B cell (primary cell): ENCODE results near the gene RANBP3. TPM values are rescaled to one million over a fixed set of nuclear protein-coding genes. Genes with fewer than 3 reads are reported as not detected.
A peak's percentile ranks its signal among the peaks of the same experiment; 100 is the strongest.

Source experiments
- ATAC-seq: fragments of 200-7000 bp; cut with Tn5 transposase; one replicate; pipeline ENCODE4 v1.10.0; 2021; ENCODE audit warnings: low read depth, mild to moderate bottlenecking, moderate number of reproducible peaks, moderate library complexity
- CTCF ChIA-PET: fragments of 350-600 bp; sonication (Branson Sonifier 250); formaldehyde crosslinking; loops from one replicate; lab custom pipeline; 2021; ENCODE audit warnings: antibody characterized with exemption, inconsistent platforms; lab: Charles Lee
- POLR2A ChIA-PET: fragments of 350-600 bp; sonication (Branson Sonifier 250); formaldehyde crosslinking; loops from one replicate; lab custom pipeline; 2021; ENCODE audit warnings: antibody characterized with exemption; lab: Charles Lee
- DNase-seq: peaks from one replicate; pipeline ENCODE4 v3.0.0; 2013
- H2AFZ ChIP-seq: 2 replicates; pipeline ENCODE4 v1.6.1; 2012; ENCODE audit warnings: mild to moderate bottlenecking, low read depth, low read length; ENCODE audit not compliant: insufficient read depth, poor library complexity, severe bottlenecking
- H3K27ac ChIP-seq, 2 donors: 1 replicate in 1 of 2; 2 replicates in 1 of 2; pipeline ENCODE4 v1.5.1; 2012 to 2013; ENCODE audit warnings: low read length in 2 of 2, mild to moderate bottlenecking in 2 of 2, moderate library complexity in 1 of 2
- H3K27me3 ChIP-seq, 4 experiments: fragments of 200-600 bp in 1 of 4; sonication (generic) in 1 of 4; replicated peaks in 1 of 4; 1 replicate in 2 of 4; 2 replicates in 2 of 4; pipeline versions ENCODE4 v1.6.1 to v1.7.0; 2013 to 2016; ENCODE audit warnings: low read length in 3 of 4, mild to moderate bottlenecking in 2 of 4, mixed read lengths in 1 of 4, moderate library complexity in 1 of 4; ENCODE audit not compliant: insufficient read depth in 4 of 4, control insufficient read depth in 3 of 4; ENCODE audit errors: control extremely low read depth in 1 of 4
- H3K36me3 ChIP-seq, 2 experiments: replicated peaks in 1 of 2; 1 replicate in 1 of 2; 2 replicates in 1 of 2; pipeline versions ENCODE4 v1.6.1 to v1.7.1; 2013; ENCODE audit warnings: low read length in 1 of 2; ENCODE audit not compliant: insufficient read depth in 2 of 2, control insufficient read depth in 1 of 2; ENCODE audit errors: control extremely low read depth in 1 of 2, extremely low read depth in 1 of 2
- H3K4me1 ChIP-seq, 2 donors: fragments of 200-600 bp in 1 of 2; sonication (generic) in 1 of 2; 1 replicate in 1 of 2; 2 replicates in 1 of 2; pipeline versions ENCODE4 v1.5.1 to v1.6.1; 2013 to 2017; ENCODE audit warnings: low read length in 2 of 2; ENCODE audit not compliant: control insufficient read depth in 2 of 2, insufficient read depth in 2 of 2
- H3K4me2 ChIP-seq: replicated peaks from 2 replicates; pipeline ENCODE3; 2012; ENCODE audit warnings: mild to moderate bottlenecking, low read depth, low read length; ENCODE audit not compliant: poor library complexity, severe bottlenecking
- H3K4me3 ChIP-seq, 5 experiments: fragments of 200-600 bp in 1 of 5; sonication (generic) in 1 of 5; 1 replicate in 3 of 5; 2 replicates in 2 of 5; pipeline versions ENCODE4 v1.5.1 to v1.7.0; 2011 to 2016; ENCODE audit warnings: low read length in 4 of 5, mild to moderate bottlenecking in 4 of 5, low read depth in 2 of 5, control low read depth in 1 of 5, moderate library complexity in 1 of 5; ENCODE audit not compliant: insufficient read depth in 1 of 5; ENCODE audit errors: control extremely low read depth in 1 of 5, extremely low read depth in 1 of 5
- H3K79me2 ChIP-seq: fragments of 200-600 bp; sonication (generic); one replicate; pipeline ENCODE4 v1.6.0; 2016; ENCODE audit warnings: low read length; ENCODE audit not compliant: control insufficient read depth, insufficient read depth
- H3K9ac ChIP-seq: fragments of 200-600 bp; sonication (generic); 2 replicates; pipeline ENCODE4 v1.6.1; 2017; ENCODE audit warnings: mild to moderate bottlenecking, low read length, moderate library complexity
- H3K9me3 ChIP-seq, 3 donors: one replicate each; pipeline versions ENCODE4 v1.6.1 to v1.7.1; 2013; ENCODE audit warnings: low read length in 2 of 3; ENCODE audit not compliant: control insufficient read depth in 2 of 3, insufficient read depth in 1 of 3; ENCODE audit errors: control extremely low read depth in 1 of 3
- H4K20me1 ChIP-seq: 2 replicates; pipeline ENCODE4 v1.6.0; 2012; ENCODE audit warnings: mild to moderate bottlenecking, low read length; ENCODE audit not compliant: insufficient read depth, control insufficient read depth, poor library complexity, severe bottlenecking
- H3K27ac Mint-ChIP-seq: one replicate; pipeline ENCODE4 v1.8.0; 2021; ENCODE audit warnings: mixed read lengths
- H3K27me3 Mint-ChIP-seq: one replicate; pipeline ENCODE4 v1.8.0; 2021; ENCODE audit warnings: mixed read lengths
- H3K4me1 Mint-ChIP-seq: one replicate; pipeline ENCODE4 v1.8.0; 2021; ENCODE audit warnings: mixed read lengths
- H3K4me3 Mint-ChIP-seq: one replicate; pipeline ENCODE4 v1.8.0; 2021; ENCODE audit warnings: mixed read lengths
- H3K9me3 Mint-ChIP-seq: one replicate; pipeline ENCODE4 v1.8.0; 2022; ENCODE audit warnings: mixed read lengths; ENCODE audit not compliant: insufficient read depth
- EZH2 ChIP-seq: IDR thresholded peaks from 2 replicates; pipeline ENCODE4 v1.6.1; 2012; ENCODE audit warnings: borderline replicate concordance, low read depth, mild to moderate bottlenecking, moderate library complexity, low read length; ENCODE audit not compliant: insufficient read depth, poor library complexity, severe bottlenecking
- WGBS: methylation state at CpG from one replicate; pipeline ENCODE4 v1.1.5; 2013; ENCODE audit warnings: missing lambda C conversion rate; ENCODE audit not compliant: insufficient coverage; 5-methylcytosine and 5-hydroxymethylcytosine counted together
- intact Hi-C: fragments of 100-400 bp; cut with micrococcal nuclease; formaldehyde crosslinking; loops from one replicate; pipeline ENCODE4 v1.10.0; 2022
- polyA plus RNA-seq: library from polyadenylated mRNA; depleted of rRNA; stranded (reverse); fragments of >200 nt; gene quantifications from 2 replicates; pipeline ENCODE4 v1.2.3, GENCODE V29; 2012
- total RNA-seq, 2 donors: library from RNA; stranded (reverse); fragments of 120-200 nt in 1 of 2; gene quantifications; 1 replicate in 1 of 2; 2 replicates in 1 of 2; pipeline versions ENCODE4 v1.2.3 to v1.2.4, GENCODE V29; 2013 to 2022
- TF ChIP-seq, protein P1 (sequence below): fragments of 200-600 bp; IDR thresholded peaks from one replicate; pipeline ENCODE4 v1.8.0; 2022; ENCODE audit warnings: antibody characterized with exemption, mild to moderate bottlenecking

Gene RANBP3
- total and polyA plus RNA-seq, 2 donors (not counting 1 experiment from before 2014, with no cell fraction given), result 86.7 to 91.7 TPM

DNA sequence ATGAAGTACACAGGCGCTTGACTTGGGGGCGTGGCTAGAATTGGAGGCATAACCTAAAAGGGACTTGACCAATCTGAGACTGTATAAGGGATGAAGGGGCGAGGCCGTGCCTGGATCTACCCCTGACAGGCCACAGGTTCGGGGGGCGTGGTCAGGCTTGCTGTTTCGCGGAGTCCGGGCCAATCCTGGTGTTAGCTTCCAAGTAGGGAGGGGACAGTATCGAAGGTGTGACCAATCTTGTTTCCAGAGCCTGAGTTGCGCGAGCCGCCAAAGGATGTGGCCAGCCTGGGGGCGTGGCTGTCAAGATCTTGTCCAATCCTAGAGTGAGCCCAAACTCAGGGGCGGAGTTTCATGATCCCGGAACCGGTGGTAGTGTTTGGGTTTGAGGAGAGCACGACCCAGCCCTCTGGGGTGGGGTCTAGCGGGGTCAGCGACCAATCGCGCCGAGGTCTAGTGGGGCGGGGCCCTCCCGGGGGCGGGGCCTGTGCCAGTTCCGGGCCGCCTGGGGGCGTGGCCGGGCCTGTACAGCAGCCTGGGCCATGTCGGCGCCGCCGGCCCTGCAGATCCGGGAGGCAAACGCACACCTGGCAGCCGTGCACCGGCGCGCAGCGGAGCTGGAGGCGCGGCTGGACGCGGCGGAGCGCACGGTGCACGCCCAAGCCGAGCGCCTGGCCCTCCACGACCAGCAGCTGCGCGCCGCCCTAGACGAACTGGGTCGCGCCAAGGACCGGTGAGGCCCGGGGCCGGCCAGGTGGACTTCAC, 73.4 kb downstream of the RANBP3 start, which contains the start of gene VMAC:
Gene VMAC, plus strand, starts transcription at position 521 of the 762 bp plus-strand sequence. Its CDS starts 19 bp downstream, at position 540.
- Histone ChIP-seq H3K9ac (peak within 1 kb of the TSS; percentile 99), H3K79me2 (peaks cover 50% of the 10 kb centered on the region), H3K4me2 (peak within 1 kb of the TSS; percentile 99), H3K27me3 (no peaks in the 10 kb centered on the region), H3K27ac (peak within 1 kb of the TSS; percentile 79 to 85), H2AFZ (peak within 1 kb of the TSS; percentile 99), H3K36me3 (peaks cover 0 to 10% of the 10 kb centered on the region in 2 experiments), H3K9me3 (no peaks in the 10 kb centered on the region), H3K4me1 (peaks cover 11 to 25% of the 10 kb centered on the region in 2 donors), H3K4me3 (peak within 1 kb of the TSS; percentile 86 to 99 (median 98)), H4K20me1 (peaks cover 36% of the 10 kb centered on the region)
- Mint-ChIP-seq H3K4me3 (peak within 1 kb of the TSS; percentile 92), H3K4me1 (peaks cover 38% of the 10 kb centered on the region), H3K27me3 (no peaks in the 10 kb centered on the region), H3K9me3 (no peaks in the 10 kb centered on the region), H3K27ac (peak within 1 kb of the TSS; percentile 96)
- POLR2A ChIA-PET, result interaction anchor here (0.5 to 1.8 kb wide), 10 partner anchors 13 to 1180 kb away, joined by 3 to 9 read pairs (median 3); partner anchors contain the start of genes DUS3L, RANBP3, SAFB and SAFB2
- CTCF ChIA-PET, result interaction anchor here (0.6 to 2.8 kb wide), 4 partner anchors 63 to 118 kb away, joined by 3 to 10 read pairs (median 4); partner anchors contain the start of gene NRTN
- under 1% methylated on average over 61 of the region's 61 CpGs for WGBS
- intact Hi-C loops, result loop anchor here (1.0 to 5.0 kb wide), 8 partner anchors 74 to 937 kb away; partner anchors contain the start of genes CATSPERD, KDM4B, LONP1 and NRTN
- peak; percentile 77 for ATAC-seq
- no peak for TF ChIP-seq EZH2
- TF ChIP-seq, protein P1, sequence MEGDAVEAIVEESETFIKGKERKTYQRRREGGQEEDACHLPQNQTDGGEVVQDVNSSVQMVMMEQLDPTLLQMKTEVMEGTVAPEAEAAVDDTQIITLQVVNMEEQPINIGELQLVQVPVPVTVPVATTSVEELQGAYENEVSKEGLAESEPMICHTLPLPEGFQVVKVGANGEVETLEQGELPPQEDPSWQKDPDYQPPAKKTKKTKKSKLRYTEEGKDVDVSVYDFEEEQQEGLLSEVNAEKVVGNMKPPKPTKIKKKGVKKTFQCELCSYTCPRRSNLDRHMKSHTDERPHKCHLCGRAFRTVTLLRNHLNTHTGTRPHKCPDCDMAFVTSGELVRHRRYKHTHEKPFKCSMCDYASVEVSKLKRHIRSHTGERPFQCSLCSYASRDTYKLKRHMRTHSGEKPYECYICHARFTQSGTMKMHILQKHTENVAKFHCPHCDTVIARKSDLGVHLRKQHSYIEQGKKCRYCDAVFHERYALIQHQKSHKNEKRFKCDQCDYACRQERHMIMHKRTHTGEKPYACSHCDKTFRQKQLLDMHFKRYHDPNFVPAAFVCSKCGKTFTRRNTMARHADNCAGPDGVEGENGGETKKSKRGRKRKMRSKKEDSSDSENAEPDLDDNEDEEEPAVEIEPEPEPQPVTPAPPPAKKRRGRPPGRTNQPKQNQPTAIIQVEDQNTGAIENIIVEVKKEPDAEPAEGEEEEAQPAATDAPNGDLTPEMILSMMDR, result no peak
- DNase-seq, result peak; percentile 100
